Measurements from ENCODE around the gene CLEC4D. TPM values are rescaled to one million over a fixed set of nuclear protein-coding genes. Genes with fewer than 3 reads are reported as not detected.

CLEC4D gene
- total RNA-seq, 1 experiment from 2014 or later = 0.42 TPM

DNA sequence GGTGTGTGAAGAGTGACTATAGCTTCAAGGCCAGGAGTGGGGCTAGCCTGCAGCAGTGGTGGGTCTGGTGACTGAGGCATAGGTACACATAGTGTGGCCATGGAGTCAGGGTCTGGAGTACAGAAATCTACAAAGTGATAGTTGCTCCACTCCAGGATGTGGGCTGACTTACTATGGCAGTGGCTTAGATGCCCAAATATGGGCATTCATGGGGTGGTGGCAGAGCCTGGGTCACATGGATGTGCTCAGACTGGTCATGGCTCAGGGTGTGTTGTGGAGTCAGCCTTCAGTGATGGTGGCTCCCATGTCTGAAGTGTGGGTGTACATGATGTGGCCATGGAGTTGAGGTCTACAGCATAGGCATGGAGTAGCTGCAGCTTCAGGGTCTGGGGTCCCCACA is 30.2 kb upstream of the CLEC4D start:
- H2AK5ac ChIP-seq (ENCODE audit: insufficient read length, low read length) = no peak overlapping the region
- H3K18ac ChIP-seq (ENCODE audit: insufficient read length, low read depth, low read length) = no peak overlapping the region
- H2AFZ ChIP-seq (ENCODE audit: low read length) = no peak overlapping the region
- H3K9ac ChIP-seq (ENCODE audit: extremely low read depth, insufficient read length, low read length) = no peak overlapping the region
- H3K14ac ChIP-seq (ENCODE audit: insufficient read depth, low read length) = no peak overlapping the region
- no peak overlapping the region for H4K8ac ChIP-seq (replicated peaks; ENCODE audit: insufficient read length, low read depth, low read length)
- Mint-ChIP-seq H3K27me3 (ENCODE audit: low read depth) (peaks cover 3% of the 10 kb centered on the region), H3K4me1 (peaks cover 14 to 19% of the 10 kb centered on the region in 2 experiments), H3K4me3 (no peak overlapping the region), H3K9me3 (peaks cover 2 to 6% of the 10 kb centered on the region in 2 experiments), H3K27ac (no peak overlapping the region), H3K36me3 (ENCODE audit: insufficient read depth in 1 of 3, low read depth in 3 of 3) (peaks cover 3 to 10% (median 4%) of the 10 kb centered on the region in 3 experiments; a peak in 4 of 7 replicates)
- H3K79me2 ChIP-seq (ENCODE audit: insufficient read depth, low read length) = no peaks in the 10 kb centered on the region
- no peak overlapping the region for H2BK12ac ChIP-seq (ENCODE audit: insufficient read length, low read depth, low read length)
- no peak overlapping the region for H3K27ac ChIP-seq (ENCODE audit: insufficient read length, low read depth, low read length)
- peaks cover 4% of the 10 kb centered on the region; the same call in 1 of the 2 replicates for H3K4me1 ChIP-seq (ENCODE audit: insufficient read depth, low read length)
- H3K23ac ChIP-seq (ENCODE audit: insufficient read length, low read depth, low read length) = no peak overlapping the region
- no peak overlapping the region for H2BK20ac ChIP-seq (ENCODE audit: low read depth, low read length, poor library complexity, severe bottlenecking)
- no peaks in the 10 kb centered on the region for H3K79me1 ChIP-seq (ENCODE audit: insufficient read depth, low read depth, low read length, poor library complexity, severe bottlenecking)
- H3K23me2 ChIP-seq (ENCODE audit: insufficient read length, low read depth, low read length, poor library complexity, severe bottlenecking) = no peaks in the 10 kb centered on the region
- TF ChIP-seq CTCF (conservative IDR thresholded peaks at IDR 0.05) = no peak
- no peak overlapping the region for H4K91ac ChIP-seq (ENCODE audit: insufficient read length, low read depth, low read length)
- H3K56ac ChIP-seq (ENCODE audit: insufficient read length, low read depth, low read length) = no peak overlapping the region
- H4K5ac ChIP-seq (ENCODE audit: insufficient read length, low read depth, low read length) = no peak overlapping the region
- H2BK15ac ChIP-seq (ENCODE audit: low read depth, low read length) = no peak overlapping the region
- H3K4ac ChIP-seq (ENCODE audit: low read depth, low read length) = no peak overlapping the region
- DNase-seq = no peak
- no peaks in the 10 kb centered on the region for H3K9me3 ChIP-seq (ENCODE audit: control insufficient read depth, low read depth, low read length)
- no peaks in the 10 kb centered on the region for H4K20me1 ChIP-seq (ENCODE audit: control insufficient read depth, insufficient read depth, insufficient read length)
- no peak overlapping the region for H3T11ph ChIP-seq (ENCODE audit: low read length)
- H3K27me3 ChIP-seq (ENCODE audit: insufficient read depth, low read length) = no peaks in the 10 kb centered on the region
- no peak overlapping the region for H3K4me2 ChIP-seq (ENCODE audit: insufficient read depth, insufficient read length, low read length)
- H2BK120ac ChIP-seq (ENCODE audit: low read depth, low read length, poor library complexity, severe bottlenecking) = no peak overlapping the region
- no peak overlapping the region for H2BK5ac ChIP-seq (ENCODE audit: insufficient read length, low read length)
